Epithelial cell of proximal tubule (primary cell): ENCODE data around the gene VPS51. TPM values are rescaled to one million over a fixed set of nuclear protein-coding genes. Genes with fewer than 3 reads are reported as not detected.

ENCODE experiments used
- DNase-seq: peaks from one replicate; pipeline ENCODE4 v3.0.0-alpha.2; 2011; ENCODE audit warnings: low read depth
- H3K4me3 ChIP-seq: 2 replicates; pipeline ENCODE4 v1.5.1; 2011; ENCODE audit warnings: low read depth, mild to moderate bottlenecking, low read length
- CTCF ChIP-seq: conservative IDR thresholded peaks from 2 replicates; pipeline ENCODE4 v1.5.1; 2012; ENCODE audit warnings: low read depth, mild to moderate bottlenecking, low read length
- total RNA-seq: library from RNA; depleted of rRNA; stranded (reverse); fragments of >200 nt; gene quantifications from 2 replicates; pipeline ENCODE4 v1.2.3, GENCODE V29; 2015

Gene VPS51
- total RNA-seq, 1 donor from 2014 or later = 342 TPM

GRCh38 chr11:65057526-65057925 lies 38.5 kb upstream of the VPS51 start:
- H3K4me3 ChIP-seq = no peak overlapping the region
- no peak for TF ChIP-seq CTCF
- DNase-seq = no peak

- TF ChIP-seq CTCF = no peak
- DNase-seq = no peak
Measured at GRCh38 chr11:65058012-65058411, 38.0 kb upstream of the VPS51 start.

GRCh38 chr11:65058419-65059054 lies 37.5 kb upstream of the VPS51 start, which contains the start of gene NAALADL1:
TSS of gene NAALADL1 (minus strand) at chr11:65058553. CDS start at chr11:65058521, 32 bp downstream.
- no peak within 1 kb of the TSS for H3K4me3 ChIP-seq
- TF ChIP-seq CTCF = no peak
- DNase-seq = no peak

More at GRCh38 chr11:65058012-65058411, 38.0 kb upstream of the VPS51 start:
- H3K4me3 ChIP-seq = no peak overlapping the region

GRCh38 chr11:65059523-65059922 lies 36.5 kb upstream of the VPS51 start:
- no peak for TF ChIP-seq CTCF
- DNase-seq = no peak
- H3K4me3 ChIP-seq = no peak overlapping the region

DNA sequence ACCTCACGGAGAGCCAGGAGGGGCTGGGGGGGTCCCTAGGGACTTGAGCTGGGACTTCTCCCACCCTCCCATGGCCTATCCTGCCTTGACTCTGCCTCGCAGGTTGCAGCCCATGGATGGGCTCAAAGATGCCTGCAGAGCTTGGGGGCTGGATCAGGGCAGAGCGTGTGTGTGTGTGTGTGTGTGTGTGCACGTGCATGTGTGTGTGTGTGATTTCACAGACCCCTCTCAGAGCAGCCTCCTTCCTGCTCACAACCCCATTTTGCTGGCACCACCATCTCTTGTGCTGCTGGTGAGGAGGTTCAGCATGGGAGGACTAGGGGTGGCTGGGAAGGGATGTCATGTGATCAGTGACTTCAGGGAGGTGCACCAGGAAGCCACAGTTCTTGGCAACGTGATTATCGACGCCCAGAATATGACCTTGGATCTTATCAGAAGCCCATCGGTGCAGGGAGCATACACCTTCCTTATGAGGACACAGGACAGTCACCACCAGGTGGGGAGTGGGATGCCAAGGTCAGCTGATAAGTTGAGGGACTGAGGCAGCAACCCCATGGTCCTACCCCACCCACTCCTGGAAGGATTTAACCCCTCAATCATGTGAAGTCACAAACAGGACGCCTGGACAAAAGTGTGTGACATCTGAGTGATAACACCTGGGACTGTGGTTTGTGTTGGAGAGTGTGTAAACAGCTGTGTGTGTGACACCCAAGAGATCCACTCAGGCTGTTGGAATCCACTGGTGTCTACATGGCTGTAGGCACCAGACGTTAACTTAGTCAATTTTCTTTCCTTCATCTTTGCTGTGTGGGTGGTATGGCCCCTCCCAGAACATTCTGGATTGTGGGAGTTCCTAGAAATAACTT lies 35.8 kb upstream of the VPS51 start:
- no peak for DNase-seq
- H3K4me3 ChIP-seq = no peak overlapping the region
- no peak for TF ChIP-seq CTCF

GRCh38 chr11:65060913-65061408 lies 35.1 kb upstream of the VPS51 start:
- no peak for DNase-seq
- peak; percentile 41 for TF ChIP-seq CTCF

More at GRCh38 chr11:65060913-65061408, 35.1 kb upstream of the VPS51 start:
- H3K4me3 ChIP-seq = no peak overlapping the region
